22Rv1 (cell line): ENCODE results near the gene CEP164.

Experiments used
- H3K27ac ChIP-seq: fragments of 450-650 bp; 2 replicates; pipeline ENCODE4 v1.5.1; 2017
- CTCF ChIP-seq: fragments of 450-650 bp; IDR thresholded peaks from 2 replicates; pipeline ENCODE4 v1.5.1; 2017; ENCODE audit warnings: mild to moderate bottlenecking
- ZFX ChIP-seq: fragments of 450-650 bp; IDR thresholded peaks from 2 replicates; pipeline ENCODE4 v1.6.1; 2017; ENCODE audit warnings: antibody characterized with exemption, borderline replicate concordance

Gene CEP164

GRCh38 chr11:117410238-117410637 is 82.6 kb downstream of the CEP164 start:
- no peak overlapping the region for H3K27ac ChIP-seq
- TF ChIP-seq ZFX, result no peak
- no peak for TF ChIP-seq CTCF

- TF ChIP-seq ZFX, result no peak
- TF ChIP-seq CTCF, result no peak
- H3K27ac ChIP-seq, result no peak overlapping the region
Measured at GRCh38 chr11:117410861-117411710, 83.4 kb downstream of the CEP164 start.

GRCh38 chr11:117411736-117412135 is 84.1 kb downstream of the CEP164 start:
- H3K27ac ChIP-seq, result no peak overlapping the region
- no peak for TF ChIP-seq CTCF
- TF ChIP-seq ZFX, result no peak

GRCh38 chr11:117412176-117412575 is 84.5 kb downstream of the CEP164 start:
- TF ChIP-seq ZFX (no peak), CTCF (no peak)
- no peak overlapping the region for H3K27ac ChIP-seq

- H3K27ac ChIP-seq, result no peak overlapping the region
- TF ChIP-seq ZFX (no peak), CTCF (no peak)
Measured at GRCh38 chr11:117412653-117413275, 85.1 kb downstream of the CEP164 start.

- no peak overlapping the region for H3K27ac ChIP-seq
- TF ChIP-seq CTCF (no peak), ZFX (no peak)
Measured at GRCh38 chr11:117413616-117414015, 86.0 kb downstream of the CEP164 start.

- TF ChIP-seq CTCF (no peak), ZFX (no peak)
- no peak overlapping the region for H3K27ac ChIP-seq
Measured at GRCh38 chr11:117414724-117415123, 87.1 kb downstream of the CEP164 start.
